Nephron (organoid): ENCODE data around the gene UNC13C.

ENCODE experiments used
- H3K27ac Mint-ChIP-seq, 3 experiments: 2 replicates each; pipeline ENCODE4 v1.8.0; 2020; ENCODE audit warnings: mixed read lengths in 3 of 3, mild to moderate bottlenecking in 2 of 3, moderate library complexity in 1 of 3
- H3K27me3 Mint-ChIP-seq: 2 replicates; pipeline ENCODE4 v1.8.0; 2021; ENCODE audit warnings: low read depth, mild to moderate bottlenecking, moderate library complexity, mixed read lengths
- H3K36me3 Mint-ChIP-seq: 2 replicates; pipeline ENCODE4 v1.8.0; 2020; ENCODE audit warnings: low read depth, mixed read lengths
- H3K4me1 Mint-ChIP-seq: 2 replicates; pipeline ENCODE4 v1.8.0; 2020; ENCODE audit warnings: mixed read lengths
- H3K4me3 Mint-ChIP-seq, 3 experiments: 2 replicates each; pipeline ENCODE4 v1.8.0; 2020; ENCODE audit warnings: mild to moderate bottlenecking in 3 of 3, mixed read lengths in 3 of 3, moderate library complexity in 2 of 3
- H3K9me3 Mint-ChIP-seq: 2 replicates; pipeline ENCODE4 v1.8.0; 2020; ENCODE audit warnings: mixed read lengths
- TF ChIP-seq, protein P1 (sequence below), 3 experiments: fragments of 200-600 bp; sonication (generic); IDR thresholded peaks; one replicate each; pipeline ENCODE4 v1.5.0; 2021; ENCODE audit warnings: antibody characterized with exemption in 3 of 3; ENCODE audit not compliant: unreplicated experiment in 3 of 3

The UNC13C gene

GRCh38 chr15:54288049-54288448 lies 309.8 kb downstream of the UNC13C start:
- Mint-ChIP-seq H3K36me3 (no peaks in the 10 kb centered on the region), H3K27me3 (no peaks in the 10 kb centered on the region), H3K27ac (no peak overlapping the region), H3K4me1 (no peaks in the 10 kb centered on the region), H3K9me3 (no peaks in the 10 kb centered on the region), H3K4me3 (no peak overlapping the region)
- TF ChIP-seq, protein P1, sequence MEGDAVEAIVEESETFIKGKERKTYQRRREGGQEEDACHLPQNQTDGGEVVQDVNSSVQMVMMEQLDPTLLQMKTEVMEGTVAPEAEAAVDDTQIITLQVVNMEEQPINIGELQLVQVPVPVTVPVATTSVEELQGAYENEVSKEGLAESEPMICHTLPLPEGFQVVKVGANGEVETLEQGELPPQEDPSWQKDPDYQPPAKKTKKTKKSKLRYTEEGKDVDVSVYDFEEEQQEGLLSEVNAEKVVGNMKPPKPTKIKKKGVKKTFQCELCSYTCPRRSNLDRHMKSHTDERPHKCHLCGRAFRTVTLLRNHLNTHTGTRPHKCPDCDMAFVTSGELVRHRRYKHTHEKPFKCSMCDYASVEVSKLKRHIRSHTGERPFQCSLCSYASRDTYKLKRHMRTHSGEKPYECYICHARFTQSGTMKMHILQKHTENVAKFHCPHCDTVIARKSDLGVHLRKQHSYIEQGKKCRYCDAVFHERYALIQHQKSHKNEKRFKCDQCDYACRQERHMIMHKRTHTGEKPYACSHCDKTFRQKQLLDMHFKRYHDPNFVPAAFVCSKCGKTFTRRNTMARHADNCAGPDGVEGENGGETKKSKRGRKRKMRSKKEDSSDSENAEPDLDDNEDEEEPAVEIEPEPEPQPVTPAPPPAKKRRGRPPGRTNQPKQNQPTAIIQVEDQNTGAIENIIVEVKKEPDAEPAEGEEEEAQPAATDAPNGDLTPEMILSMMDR (IDR thresholded peaks at IDR 0.05; ENCODE audit: unreplicated experiment in 3 of 3) = no peak

- Mint-ChIP-seq H3K27ac (no peak overlapping the region), H3K4me3 (no peak overlapping the region), H3K36me3 (no peaks in the 10 kb centered on the region), H3K27me3 (no peaks in the 10 kb centered on the region), H3K4me1 (no peaks in the 10 kb centered on the region), H3K9me3 (no peaks in the 10 kb centered on the region)
- TF ChIP-seq, protein P1 (IDR thresholded peaks at IDR 0.05; ENCODE audit: unreplicated experiment in 3 of 3) = no peak
Observed at GRCh38 chr15:54289590-54290136, 311.4 kb downstream of the UNC13C start.

DNA sequence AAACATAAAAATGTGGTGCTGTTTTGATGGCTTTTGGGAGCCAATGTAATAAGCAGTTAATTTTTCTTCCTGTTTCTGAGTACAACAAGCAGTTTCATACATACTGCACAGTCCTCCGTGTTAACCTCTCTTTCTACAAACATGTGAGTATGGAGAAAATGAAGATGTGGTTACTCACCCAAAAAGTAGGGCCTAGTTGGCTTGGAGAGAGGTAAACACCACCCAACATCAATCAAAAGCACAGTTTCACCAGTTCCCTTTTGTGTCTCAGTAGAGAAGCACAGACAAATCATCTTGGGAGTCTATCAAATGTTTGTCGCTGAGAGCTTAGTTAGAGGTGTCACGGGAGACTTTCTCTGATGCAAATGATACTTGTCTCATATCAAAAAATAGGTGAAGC lies 320.2 kb downstream of the UNC13C start:
- Mint-ChIP-seq H3K27me3 (no peaks in the 10 kb centered on the region), H3K4me3 (no peak overlapping the region), H3K36me3 (no peaks in the 10 kb centered on the region), H3K9me3 (no peaks in the 10 kb centered on the region), H3K4me1 (no peaks in the 10 kb centered on the region), H3K27ac (no peak overlapping the region)
- TF ChIP-seq, protein P1 (IDR thresholded peaks at IDR 0.05; ENCODE audit: unreplicated experiment in 3 of 3) = no peak

DNA sequence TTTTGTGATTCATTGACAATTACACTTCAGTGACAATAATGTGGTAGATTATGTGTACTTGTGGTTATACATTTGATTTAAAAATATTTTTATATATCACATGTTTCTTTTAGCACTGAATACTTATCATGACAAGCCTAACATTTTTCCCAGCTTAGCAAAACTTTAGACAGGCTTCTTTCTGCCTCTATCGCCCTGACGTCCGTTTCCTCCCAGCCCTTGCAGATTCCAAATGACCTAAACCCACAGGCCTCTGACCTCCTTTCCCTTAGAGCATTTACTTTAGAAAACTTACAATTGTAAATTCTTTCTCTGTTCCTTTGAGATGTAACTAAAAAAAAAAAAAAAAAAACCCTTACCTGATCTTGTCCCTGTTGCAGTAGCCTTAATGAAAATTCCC lies 326.1 kb downstream of the UNC13C start:
- TF ChIP-seq, protein P1 (IDR thresholded peaks at IDR 0.05; ENCODE audit: unreplicated experiment in 3 of 3) = no peak
- H3K4me1 Mint-ChIP-seq = no peaks in the 10 kb centered on the region
- no peak overlapping the region for H3K27ac Mint-ChIP-seq
- H3K36me3 Mint-ChIP-seq = no peaks in the 10 kb centered on the region
- H3K4me3 Mint-ChIP-seq = no peak overlapping the region
- no peaks in the 10 kb centered on the region for H3K27me3 Mint-ChIP-seq
- H3K9me3 Mint-ChIP-seq = no peaks in the 10 kb centered on the region

DNA sequence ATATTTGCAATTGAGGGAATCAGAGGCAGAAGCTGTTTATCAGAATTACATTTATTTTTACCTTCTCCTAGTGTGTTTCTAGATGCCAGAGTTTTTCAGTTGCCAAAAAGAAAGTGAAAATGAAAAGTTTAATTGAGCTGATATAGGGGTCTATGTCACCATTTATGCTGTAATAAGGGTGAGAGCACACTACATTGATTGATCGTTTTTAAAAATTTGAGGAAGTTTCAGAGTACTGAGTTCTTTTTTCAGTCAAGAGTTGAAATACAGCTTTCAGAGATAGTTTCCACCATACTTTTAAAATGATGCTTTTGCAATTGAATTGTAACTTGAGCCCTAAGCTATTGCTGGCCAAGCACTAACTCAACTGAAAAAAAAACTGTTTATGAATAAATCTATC lies 326.9 kb downstream of the UNC13C start:
- Mint-ChIP-seq H3K36me3 (no peaks in the 10 kb centered on the region), H3K27ac (no peak overlapping the region), H3K4me1 (no peaks in the 10 kb centered on the region)

More for the DNA sequence above, 326.9 kb downstream of the UNC13C start:
- H3K4me3 Mint-ChIP-seq = no peak overlapping the region
- no peaks in the 10 kb centered on the region for H3K27me3 Mint-ChIP-seq
- no peaks in the 10 kb centered on the region for H3K9me3 Mint-ChIP-seq
- TF ChIP-seq, protein P1 (IDR thresholded peaks at IDR 0.05; ENCODE audit: unreplicated experiment in 3 of 3) = no peak
